Measurements from ENCODE around the gene VWC2L.

VWC2L gene

GRCh38 chr2:214469728-214470127, 58.9 kb downstream of the VWC2L start:
- DNase-seq (ENCODE audit: low spot score) = no peak

DNA sequence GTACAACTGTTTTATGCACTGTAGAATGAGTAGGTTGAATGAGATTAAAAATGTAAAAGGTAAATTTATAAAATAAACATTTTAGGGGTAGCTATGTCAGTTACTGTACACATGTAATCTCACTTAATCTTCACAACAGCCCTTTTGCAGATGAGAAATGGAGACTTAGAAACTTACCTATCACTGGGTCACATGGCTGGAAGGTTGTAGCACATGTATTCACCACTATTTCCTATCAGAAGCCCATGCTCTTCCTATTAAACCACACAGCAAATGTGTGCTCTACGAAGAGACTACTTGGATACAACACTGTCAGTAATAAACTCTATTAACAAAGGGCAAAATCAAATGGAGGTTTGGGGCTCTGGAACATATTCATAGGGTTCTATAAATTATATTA, 60.5 kb downstream of the VWC2L start:
- DNase-seq (ENCODE audit: low spot score) = no peak

DNA sequence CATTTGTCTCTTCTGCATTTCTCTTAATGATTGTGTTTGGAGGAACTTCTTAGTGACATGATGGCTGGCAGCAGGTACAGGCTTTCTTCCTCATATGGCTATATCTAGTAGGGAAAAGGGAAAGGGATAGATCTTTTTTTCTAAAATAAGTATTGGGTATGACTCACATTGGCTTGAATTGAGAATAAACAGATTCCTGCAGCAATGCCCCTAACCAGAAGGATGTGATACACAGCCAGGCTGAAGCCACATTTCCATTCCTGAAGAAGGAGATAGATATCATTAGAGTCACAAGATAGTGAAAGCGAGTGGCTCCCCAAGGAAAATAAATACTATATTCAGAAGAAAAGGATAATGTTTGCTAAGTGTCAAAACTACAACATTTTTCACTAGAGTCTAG, 61.1 kb downstream of the VWC2L start:
- DNase-seq (ENCODE audit: low spot score) = no peak

DNA sequence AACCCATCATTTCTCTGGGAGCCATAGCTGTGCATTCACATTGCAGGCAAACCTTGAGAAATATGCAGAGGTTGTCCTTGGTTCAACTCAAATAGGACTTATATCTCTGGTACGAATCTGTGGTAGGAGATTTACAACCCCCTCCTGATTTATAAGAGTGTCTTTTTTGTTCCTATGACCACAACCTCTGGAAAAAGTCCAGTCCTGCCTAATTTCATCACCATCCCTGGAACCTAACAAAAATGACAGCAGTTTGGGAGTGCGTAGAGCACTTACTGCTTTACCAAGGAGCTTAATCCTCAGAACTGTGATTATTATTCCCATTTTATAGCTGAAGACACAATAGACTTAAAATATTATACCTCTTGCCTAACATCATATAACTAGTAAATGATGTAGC, 66.5 kb downstream of the VWC2L start:
- DNase-seq (ENCODE audit: low spot score) = no peak

GRCh38 chr2:214481204-214481603, 70.3 kb downstream of the VWC2L start:
- DNase-seq (ENCODE audit: low spot score) = no peak

- DNase-seq (ENCODE audit: low spot score) = no peak
Observed at GRCh38 chr2:214482728-214483127, 71.9 kb downstream of the VWC2L start.

DNA sequence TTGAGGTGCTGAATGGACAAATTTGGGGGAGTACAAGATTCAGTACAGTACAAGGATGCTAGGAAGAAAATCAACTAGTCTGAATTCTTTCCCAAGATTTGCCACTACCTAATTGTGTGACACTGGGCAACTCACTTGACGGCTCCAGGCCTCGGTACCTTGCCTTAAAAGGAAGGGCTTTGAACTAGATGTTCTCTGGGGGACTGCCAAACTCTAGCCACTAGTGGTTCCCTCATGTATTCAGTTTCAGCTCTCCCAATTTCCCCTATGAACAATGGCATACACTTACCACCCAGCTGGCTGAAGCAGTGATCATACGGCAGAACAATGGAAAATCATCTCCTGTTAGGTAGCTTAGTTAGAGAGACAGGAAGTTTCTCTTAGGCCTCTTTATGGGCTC, 73.4 kb downstream of the VWC2L start:
- DNase-seq (ENCODE audit: low spot score) = no peak

GRCh38 chr2:214484701-214485100, 73.8 kb downstream of the VWC2L start:
- DNase-seq (ENCODE audit: low spot score) = no peak

- no peak for DNase-seq (ENCODE audit: low spot score)
Observed at GRCh38 chr2:214489181-214489580, 78.3 kb downstream of the VWC2L start.

DNA sequence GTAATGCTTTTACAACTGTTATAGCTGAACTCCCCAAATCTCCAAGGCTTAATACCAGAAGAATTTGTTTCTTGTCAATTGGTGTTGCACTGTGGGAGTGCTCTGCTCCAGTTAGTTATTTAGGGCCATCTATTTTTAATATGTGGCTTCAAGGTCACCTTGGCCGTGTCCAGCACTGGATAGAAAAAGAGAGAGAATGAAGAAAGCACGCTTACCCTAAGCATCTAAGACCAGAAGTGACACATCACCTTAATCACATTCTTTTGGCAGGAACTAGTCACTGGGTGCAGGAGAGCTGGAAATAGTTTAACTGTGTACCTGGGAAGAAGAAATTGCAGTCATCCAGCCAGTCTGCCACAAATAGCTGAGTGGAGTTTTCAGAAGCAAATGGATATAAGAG, 78.8 kb downstream of the VWC2L start:
- no peak for DNase-seq (ENCODE audit: low spot score)

DNA sequence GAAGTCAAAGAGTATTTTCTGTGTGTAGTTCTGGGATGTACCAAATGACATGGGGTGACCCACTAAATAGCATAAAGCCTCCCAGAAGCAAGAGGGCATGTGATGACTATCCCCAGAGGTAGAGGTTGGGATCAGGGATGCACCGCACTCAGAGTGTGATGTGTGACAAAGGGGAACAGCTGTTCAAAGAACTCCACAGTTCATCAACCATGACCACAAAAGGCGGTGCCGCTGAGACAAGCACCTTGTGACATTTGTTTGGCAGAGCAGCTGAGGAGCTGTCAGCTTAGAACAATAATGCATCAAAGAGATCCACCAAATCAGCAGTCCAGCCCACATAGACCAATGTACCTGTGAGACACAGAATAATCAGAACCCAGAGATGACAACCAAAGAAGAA, 81.3 kb downstream of the VWC2L start:
- DNase-seq (ENCODE audit: low spot score) = no peak

GRCh38 chr2:214492608-214493007, 81.8 kb downstream of the VWC2L start:
- DNase-seq (ENCODE audit: low spot score) = no peak

GRCh38 chr2:214497489-214497888, 86.6 kb downstream of the VWC2L start:
- no peak for DNase-seq (ENCODE audit: low spot score)

GRCh38 chr2:214503568-214503967, 92.7 kb downstream of the VWC2L start:
- no peak for DNase-seq (ENCODE audit: low spot score)

GRCh38 chr2:214504599-214505376, 93.9 kb downstream of the VWC2L start:
- DNase-seq (ENCODE audit: low spot score) = no peak

GRCh38 chr2:214507032-214507431, 96.2 kb downstream of the VWC2L start:
- DNase-seq (ENCODE audit: low spot score) = no peak

DNA sequence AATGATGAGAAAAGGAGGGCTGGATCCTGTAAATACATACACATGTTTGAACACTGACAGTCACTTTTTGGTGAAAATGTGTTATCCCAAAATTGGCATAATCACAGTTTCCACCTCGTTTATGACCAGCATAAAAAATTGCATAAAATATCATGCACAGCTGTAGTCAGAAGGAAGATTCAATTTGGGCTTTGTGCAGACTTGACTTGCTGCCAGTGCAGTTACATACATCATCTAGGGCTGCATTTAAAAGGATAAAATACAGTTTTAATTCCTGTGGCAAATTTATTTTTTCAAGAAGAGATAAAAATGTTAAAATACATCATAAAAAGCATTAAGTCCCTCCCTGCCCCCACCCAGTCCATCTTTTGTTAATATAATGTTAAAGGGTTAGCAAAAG, 103.8 kb downstream of the VWC2L start:
- DNase-seq (ENCODE audit: low spot score) = no peak

GRCh38 chr2:214515111-214515510, 104.3 kb downstream of the VWC2L start:
- DNase-seq (ENCODE audit: low spot score) = no peak

DNA sequence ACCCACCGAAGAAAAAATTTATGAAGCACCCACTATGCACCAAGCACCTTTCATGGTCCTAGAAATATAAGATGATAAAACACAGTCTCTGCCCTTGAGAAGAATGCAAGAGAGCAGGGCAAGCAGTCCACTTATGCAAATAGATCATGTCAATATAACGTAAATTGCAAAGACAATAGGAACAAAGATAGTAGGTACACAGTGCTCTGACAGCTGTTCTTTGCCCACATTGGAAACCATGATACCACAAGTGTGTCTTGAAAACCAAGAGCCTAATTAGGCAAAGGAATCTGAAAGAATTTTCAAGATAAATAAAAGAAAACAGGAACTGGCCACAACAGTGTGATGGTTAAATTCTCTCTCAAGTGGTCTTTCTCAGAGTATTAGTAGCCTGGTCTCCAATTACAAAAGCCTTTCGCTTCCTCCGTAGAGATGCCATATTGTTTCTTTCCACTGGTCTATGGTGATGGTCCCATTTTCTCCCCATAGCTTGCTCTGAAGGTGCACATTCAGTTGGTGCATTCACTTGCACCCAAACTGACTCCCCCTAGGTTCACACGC, 108.5 kb downstream of the VWC2L start:
- DNase-seq (ENCODE audit: low spot score) = no peak

GRCh38 chr2:214529021-214529420, 118.2 kb downstream of the VWC2L start:
- DNase-seq (ENCODE audit: low spot score) = no peak

DNA sequence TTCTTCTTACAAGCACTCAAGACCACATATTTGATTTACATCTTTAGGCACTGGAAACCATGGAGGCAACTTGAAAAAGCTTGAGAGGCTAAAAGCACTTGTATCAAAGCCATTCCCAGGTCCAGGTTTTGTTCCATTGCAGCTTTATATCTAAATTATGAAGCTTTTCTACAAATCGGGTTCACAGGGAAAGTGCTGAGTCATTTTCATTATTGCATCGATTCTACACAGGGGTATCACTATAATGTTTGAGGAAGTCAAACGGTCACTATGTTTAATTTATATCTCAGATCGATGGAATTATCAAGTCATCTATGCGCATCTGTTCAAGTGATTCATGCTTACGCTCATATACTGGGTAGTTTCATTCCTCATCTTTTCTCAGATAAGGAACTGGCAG, 118.7 kb downstream of the VWC2L start:
- no peak for DNase-seq (ENCODE audit: low spot score)

DNA sequence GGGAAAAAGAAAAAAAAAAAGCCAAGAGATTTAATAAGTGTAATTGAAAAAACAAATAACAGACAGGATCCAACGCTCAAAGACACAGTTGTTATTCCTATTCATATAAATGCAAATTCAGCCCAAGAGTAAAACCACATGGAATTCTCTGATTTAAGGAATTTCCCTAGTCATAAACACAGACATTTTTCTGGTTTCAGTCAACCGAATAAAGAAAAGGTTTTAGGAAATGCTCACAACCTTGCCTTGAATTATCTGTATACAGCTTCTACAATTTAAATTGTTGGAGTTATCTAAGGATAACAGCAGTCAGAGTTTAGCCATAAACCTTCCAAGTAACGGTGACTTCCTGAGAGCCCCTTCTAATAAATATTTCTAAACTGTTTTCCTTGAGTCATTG, 122.7 kb downstream of the VWC2L start:
- no peak for DNase-seq (ENCODE audit: low spot score)

GRCh38 chr2:214536625-214537024, 125.8 kb downstream of the VWC2L start:
- no peak for DNase-seq (ENCODE audit: low spot score)

DNA sequence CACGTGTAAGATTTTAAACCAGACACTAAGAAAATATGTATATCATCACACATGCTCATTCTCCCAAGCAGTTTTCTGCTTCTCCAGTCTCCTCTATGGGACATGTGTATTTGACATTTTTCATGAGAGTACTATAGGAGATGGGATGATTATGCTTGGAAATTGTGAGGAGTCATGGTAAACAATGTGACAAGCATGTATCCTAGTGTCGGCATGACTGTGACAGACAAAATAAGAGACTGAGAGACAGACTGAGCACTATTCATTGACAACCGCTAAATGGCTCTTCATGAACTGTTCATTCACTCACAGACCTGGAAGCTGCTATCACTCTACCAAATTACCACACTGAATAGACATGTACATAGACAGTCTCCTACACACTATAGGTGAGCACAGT, 127.1 kb downstream of the VWC2L start:
- DNase-seq (ENCODE audit: low spot score) = no peak

Measured in hepatic stellate cell (primary cell).